PC-3 (cell line): ENCODE results near the gene MED26. TPM values are rescaled to one million over a fixed set of nuclear protein-coding genes. Genes with fewer than 3 reads are reported as not detected.

Source experiments
- ATAC-seq: fragments of 200-7000 bp; cut with Tn5 transposase; 2 replicates; pipeline ENCODE4 v1.9.1; 2020; ENCODE audit warnings: mild to moderate bottlenecking, moderate library complexity
- BruUV-seq: library from RNA; stranded (reverse); fragments of 400-500 nt; replicated peaks from 2 replicates; lab custom pipeline; 2021; lab: Mats Ljungman, UMichigan
- CTCF ChIA-PET: fragments of 300-600 bp; sonication (Branson Sonifier 250); formaldehyde crosslinking; loops from one replicate; lab custom pipeline; 2022; ENCODE audit warnings: antibody characterized with exemption; lab: Charles Lee
- POLR2A ChIA-PET: fragments of 300-600 bp; sonication (Branson Sonifier 250); formaldehyde crosslinking; loops from one replicate; lab custom pipeline; 2022; ENCODE audit warnings: antibody characterized with exemption; ENCODE audit not compliant: unreplicated experiment; lab: Charles Lee
- DNase-seq: peaks from one replicate; pipeline ENCODE4 v3.0.0-alpha.2; 2015
- H2AFZ ChIP-seq: fragments of 300-600 bp; sonication (generic); 2 replicates; pipeline ENCODE4 v1.6.0; 2016; ENCODE audit warnings: antibody characterized with exemption, low read length
- H3F3A ChIP-seq: fragments of 300-600 bp; sonication (generic); one replicate; pipeline ENCODE4 v1.6.0; 2017; ENCODE audit warnings: antibody characterized with exemption, low read length, control low read depth, mild to moderate bottlenecking; ENCODE audit not compliant: unreplicated experiment
- H3K27ac ChIP-seq: fragments of 300-600 bp; sonication (generic); 2 replicates; pipeline ENCODE4 v1.5.1; 2016; ENCODE audit warnings: mild to moderate bottlenecking, low read length
- H3K27me3 ChIP-seq: fragments of 300-600 bp; sonication (generic); 2 replicates; pipeline ENCODE4 v1.6.1; 2016; ENCODE audit warnings: low read length, mixed read lengths
- H3K36me3 ChIP-seq: fragments of 300-600 bp; sonication (generic); 2 replicates; pipeline ENCODE4 v1.6.1; 2016; ENCODE audit warnings: low read depth, mixed run types, low read length, mixed read lengths
- H3K4me1 ChIP-seq: fragments of 300-600 bp; sonication (generic); 2 replicates; pipeline ENCODE4 v1.5.1; 2016; ENCODE audit warnings: low read length; ENCODE audit not compliant: insufficient read depth
- H3K4me2 ChIP-seq: fragments of 300-600 bp; sonication (generic); 2 replicates; pipeline ENCODE4 v1.6.0; 2016; ENCODE audit warnings: low read length
- H3K4me3 ChIP-seq: fragments of 300-600 bp; sonication (generic); 2 replicates; pipeline ENCODE4 v1.5.1; 2016; ENCODE audit warnings: mild to moderate bottlenecking, low read length, mixed read lengths
- H3K79me2 ChIP-seq: fragments of 300-600 bp; sonication (generic); 2 replicates; pipeline ENCODE4 v1.6.1; 2017; ENCODE audit warnings: low read length, mixed read lengths
- H3K9ac ChIP-seq: fragments of 300-600 bp; sonication (generic); 2 replicates; pipeline ENCODE4 v1.6.0; 2016; ENCODE audit warnings: mild to moderate bottlenecking, low read length
- H3K9me2 ChIP-seq: fragments of 300-600 bp; sonication (generic); replicated peaks from 2 replicates; pipeline ENCODE4 v1.6.1; 2016; ENCODE audit warnings: mixed run types, low read length, mixed read lengths
- H3K9me3 ChIP-seq: fragments of 300-600 bp; sonication (generic); 2 replicates; pipeline ENCODE4 v1.6.1; 2016; ENCODE audit warnings: low read length, mixed read lengths
- H4K20me1 ChIP-seq: fragments of 300-600 bp; sonication (generic); 2 replicates; pipeline ENCODE4 v1.6.1; 2016; ENCODE audit warnings: low read length, mixed read lengths
- EZH2 ChIP-seq: fragments of 300-600 bp; sonication (generic); IDR thresholded peaks from one replicate; pipeline ENCODE4 v1.6.1; 2017; ENCODE audit warnings: antibody characterized with exemption, mild to moderate bottlenecking, low read length; ENCODE audit not compliant: unreplicated experiment
- EZH2phosphoT487 ChIP-seq: fragments of 300-600 bp; sonication (generic); IDR thresholded peaks from 2 replicates; pipeline ENCODE4 v1.6.1; 2018; ENCODE audit warnings: mild to moderate bottlenecking, antibody characterized with exemption, low read length, borderline replicate concordance
- intact Hi-C: fragments of 100-400 bp; cut with micrococcal nuclease; formaldehyde crosslinking; loops from 2 replicates; pipeline ENCODE4 v1.9.0; 2023
- total RNA-seq: library from RNA; depleted of rRNA; stranded (reverse); fragments of >200 nt; gene quantifications from 2 replicates; pipeline ENCODE4 v1.2.3, GENCODE V29; 2014
- TF ChIP-seq, protein P1 (sequence below): fragments of 300-600 bp; sonication (generic); conservative IDR thresholded peaks from 2 replicates; pipeline ENCODE4 v1.5.1; 2017; ENCODE audit warnings: antibody characterized with exemption, low read depth, mild to moderate bottlenecking, low read length

Gene MED26
- total RNA-seq, 1 experiment from 2014 or later = 17.5 TPM

DNA sequence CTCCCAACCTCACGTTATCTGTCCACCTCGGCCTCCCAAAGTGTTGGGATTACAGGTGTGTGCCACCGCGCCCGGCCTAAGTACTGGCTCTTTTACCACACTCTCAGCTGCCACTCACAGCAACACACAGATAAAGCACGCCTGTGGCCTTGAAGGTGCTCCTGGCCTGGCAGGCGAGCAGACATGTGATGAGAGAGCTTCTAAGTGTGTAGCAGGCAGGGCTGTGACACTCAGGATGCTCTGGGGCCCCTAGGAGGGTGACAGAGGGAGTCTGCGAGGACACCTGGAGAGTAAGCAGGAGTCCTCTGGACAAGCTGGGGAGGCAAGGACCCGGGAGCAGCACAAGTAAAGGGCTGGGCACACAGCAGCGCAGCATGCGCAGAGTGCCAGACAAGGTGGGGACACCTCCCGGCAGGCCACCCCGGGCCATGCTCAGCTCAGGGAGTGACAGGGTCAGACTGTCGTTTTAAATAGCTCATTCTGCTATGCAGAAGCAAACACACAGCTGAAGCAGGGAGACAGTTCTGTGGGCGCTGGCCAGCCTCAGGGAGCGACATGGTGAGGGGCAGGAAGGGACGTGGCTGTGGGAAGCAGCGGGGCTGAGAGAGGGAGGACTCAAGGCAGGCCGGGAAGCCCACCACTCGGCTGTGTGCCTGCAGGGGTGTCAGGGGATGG is 26.5 kb downstream of the MED26 start:
- Histone ChIP-seq H4K20me1 (peaks cover 83% of the 10 kb centered on the region), H3K4me3 (no peak overlapping the region), H3K9ac (no peak overlapping the region), H3F3A (no peaks in the 10 kb centered on the region), H2AFZ (no peak overlapping the region), H3K79me2 (peaks cover 98% of the 10 kb centered on the region), H3K27me3 (no peaks in the 10 kb centered on the region), H3K4me2 (no peak overlapping the region), H3K9me3 (no peaks in the 10 kb centered on the region), H3K27ac (no peak overlapping the region), H3K4me1 (no peaks in the 10 kb centered on the region), H3K36me3 (no peaks in the 10 kb centered on the region), H3K9me2 (no peaks in the 10 kb centered on the region)
- TF ChIP-seq, protein P1, sequence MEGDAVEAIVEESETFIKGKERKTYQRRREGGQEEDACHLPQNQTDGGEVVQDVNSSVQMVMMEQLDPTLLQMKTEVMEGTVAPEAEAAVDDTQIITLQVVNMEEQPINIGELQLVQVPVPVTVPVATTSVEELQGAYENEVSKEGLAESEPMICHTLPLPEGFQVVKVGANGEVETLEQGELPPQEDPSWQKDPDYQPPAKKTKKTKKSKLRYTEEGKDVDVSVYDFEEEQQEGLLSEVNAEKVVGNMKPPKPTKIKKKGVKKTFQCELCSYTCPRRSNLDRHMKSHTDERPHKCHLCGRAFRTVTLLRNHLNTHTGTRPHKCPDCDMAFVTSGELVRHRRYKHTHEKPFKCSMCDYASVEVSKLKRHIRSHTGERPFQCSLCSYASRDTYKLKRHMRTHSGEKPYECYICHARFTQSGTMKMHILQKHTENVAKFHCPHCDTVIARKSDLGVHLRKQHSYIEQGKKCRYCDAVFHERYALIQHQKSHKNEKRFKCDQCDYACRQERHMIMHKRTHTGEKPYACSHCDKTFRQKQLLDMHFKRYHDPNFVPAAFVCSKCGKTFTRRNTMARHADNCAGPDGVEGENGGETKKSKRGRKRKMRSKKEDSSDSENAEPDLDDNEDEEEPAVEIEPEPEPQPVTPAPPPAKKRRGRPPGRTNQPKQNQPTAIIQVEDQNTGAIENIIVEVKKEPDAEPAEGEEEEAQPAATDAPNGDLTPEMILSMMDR = no peak
- TF ChIP-seq EZH2phosphoT487 (no peak), EZH2 (no peak)
- intact Hi-C loops = no loop called here
- no TSS peak for BruUV-seq
- ChIA-PET CTCF (no interaction called here), POLR2A (no interaction called here)
- ATAC-seq = no peak
- no peak for DNase-seq

DNA sequence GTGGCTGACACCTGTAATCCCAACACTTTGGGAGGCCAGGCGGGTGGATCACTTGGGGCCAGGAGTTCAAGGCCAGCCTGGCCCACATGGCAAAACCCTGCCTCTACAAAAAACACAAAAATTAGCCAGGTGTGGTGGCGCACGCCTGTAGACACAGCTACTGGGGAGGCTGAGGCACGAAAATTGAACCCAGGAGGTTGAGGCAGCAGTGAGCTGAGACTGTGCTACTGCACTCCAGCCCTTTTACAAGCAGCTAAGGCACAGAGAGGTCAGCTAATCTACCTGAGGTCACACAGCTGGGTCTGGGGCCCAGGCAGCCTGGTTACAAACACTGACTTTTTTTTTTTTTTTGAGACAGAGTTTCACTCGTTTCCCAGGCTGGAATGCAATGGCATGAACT is 27.2 kb downstream of the MED26 start:
- Histone ChIP-seq H3K4me1 (no peaks in the 10 kb centered on the region), H3K27ac (no peak overlapping the region), H3K27me3 (no peaks in the 10 kb centered on the region), H2AFZ (no peak overlapping the region), H3K9me3 (no peaks in the 10 kb centered on the region), H3K4me2 (no peak overlapping the region), H3K9ac (no peak overlapping the region), H4K20me1 (peaks cover 88% of the 10 kb centered on the region), H3K4me3 (no peak overlapping the region), H3K9me2 (no peaks in the 10 kb centered on the region), H3K79me2 (peaks cover 100% of the 10 kb centered on the region), H3F3A (no peaks in the 10 kb centered on the region), H3K36me3 (no peaks in the 10 kb centered on the region)
- BruUV-seq = no TSS peak
- intact Hi-C loops = no loop called here
- ChIA-PET POLR2A (no interaction called here), CTCF (no interaction called here)
- TF ChIP-seq EZH2 (no peak), EZH2phosphoT487 (no peak)
- TF ChIP-seq, protein P1 = no peak
- no peak for DNase-seq
- no peak for ATAC-seq

DNA sequence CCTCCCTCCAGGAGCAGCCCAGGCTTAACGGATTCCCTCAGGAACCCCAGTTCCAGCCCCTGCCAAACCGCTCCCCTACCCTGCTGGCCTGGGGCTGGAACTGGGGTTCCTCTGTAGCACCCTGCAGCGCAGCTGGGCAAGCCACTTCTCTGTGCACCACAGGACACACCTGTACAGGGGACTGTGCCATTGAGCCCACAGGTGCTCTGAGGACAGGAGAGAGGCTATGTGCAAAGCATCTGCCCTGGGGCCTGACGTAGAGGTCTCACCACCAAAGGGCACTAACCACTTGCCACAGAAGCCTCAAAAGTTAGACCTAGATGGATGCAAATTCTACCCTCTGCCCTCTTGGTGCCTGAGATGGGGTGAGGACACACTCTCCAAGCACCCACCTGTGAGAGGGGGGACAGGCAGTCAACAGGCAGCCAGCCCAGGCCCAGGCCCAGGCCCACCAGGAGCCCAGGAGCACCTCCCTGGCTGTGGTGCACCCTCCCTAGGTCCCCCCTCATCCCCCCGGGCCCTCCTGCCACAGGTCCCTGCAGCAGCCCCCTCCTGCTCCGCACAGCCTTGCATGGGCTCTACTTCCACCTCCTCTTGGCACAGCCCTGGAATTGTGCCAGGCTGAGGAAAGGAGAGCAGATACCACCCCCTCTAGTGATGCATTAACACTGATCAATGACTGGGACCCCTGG is 28.2 kb downstream of the MED26 start:
- ATAC-seq (no peak), DNase-seq (no peak)
- H3K9me3 ChIP-seq = no peaks in the 10 kb centered on the region
- H4K20me1 ChIP-seq = peaks cover 88% of the 10 kb centered on the region
- H3K9ac ChIP-seq = no peak overlapping the region
- peaks cover 100% of the 10 kb centered on the region for H3K79me2 ChIP-seq
- no peak overlapping the region for H3K4me2 ChIP-seq
- H3K27me3 ChIP-seq = no peaks in the 10 kb centered on the region
- intact Hi-C loops = no loop called here
- no peaks in the 10 kb centered on the region for H3K36me3 ChIP-seq
- no peak overlapping the region for H2AFZ ChIP-seq
- POLR2A ChIA-PET = no interaction called here
- no peak overlapping the region for H3K27ac ChIP-seq
- no TSS peak for BruUV-seq
- no peak overlapping the region for H3K4me3 ChIP-seq
- CTCF ChIA-PET = no interaction called here
- H3K4me1 ChIP-seq = no peaks in the 10 kb centered on the region
- no peaks in the 10 kb centered on the region for H3K9me2 ChIP-seq
- TF ChIP-seq EZH2phosphoT487 = no peak
- no peak for TF ChIP-seq EZH2
- TF ChIP-seq, protein P1 = no peak
- no peaks in the 10 kb centered on the region for H3F3A ChIP-seq
